Measurements from ENCODE around the gene THAP7. TPM values are rescaled to one million over a fixed set of nuclear protein-coding genes. Genes with fewer than 3 reads are reported as not detected.

The THAP7 gene
- total and polyA plus RNA-seq, 2 of the 4 experiments (the other 2 are of a cell fraction) = 14.2 to 19.8 TPM

DNA sequence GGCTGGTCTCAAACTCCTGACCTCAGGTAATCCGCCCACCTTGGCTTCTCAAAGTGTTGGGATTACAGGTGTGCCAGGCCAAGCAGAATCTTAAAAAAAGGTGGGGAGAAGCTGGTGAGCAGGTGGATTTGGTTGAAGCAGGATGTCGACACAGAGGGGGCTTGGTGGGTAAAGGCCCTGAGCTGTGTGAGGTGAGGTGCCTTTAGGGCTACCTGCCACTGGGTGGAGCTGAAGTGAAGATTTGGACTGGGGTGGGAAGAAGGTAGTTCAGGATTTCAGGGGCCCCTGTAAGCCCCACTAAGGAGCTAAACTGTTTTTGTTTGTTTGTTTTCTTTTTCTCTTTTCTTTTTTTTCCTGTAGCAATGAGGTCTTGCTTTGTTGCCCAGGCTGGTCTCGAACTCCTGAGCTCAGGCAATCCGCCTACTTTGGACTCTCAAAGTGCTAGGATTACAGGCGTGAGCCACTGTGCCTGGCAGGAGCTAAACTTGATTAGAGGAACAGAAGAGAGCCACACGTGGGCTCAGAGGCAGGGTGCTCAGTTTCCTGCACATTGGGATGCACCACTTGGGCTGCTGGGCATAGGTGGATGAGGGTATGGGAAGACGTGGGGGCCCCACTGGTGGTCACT, 19.0 kb upstream of the THAP7 start:
- in situ Hi-C loops (cut with MboI; ENCODE audit: low sequenced_read_pairs) = no loop called here

More for the DNA sequence above, 19.0 kb upstream of the THAP7 start:
- peaks cover 7% of the 10 kb centered on the region for H3K27me3 ChIP-seq (ENCODE audit: control insufficient read depth, insufficient read depth, low read length)
- no peak overlapping the region for H3K4me3 ChIP-seq (ENCODE audit: insufficient read depth, low read depth, low read length)
- no peak overlapping the region for H3K56ac ChIP-seq (ENCODE audit: extremely low read depth, insufficient read depth, low read length)
- no peak overlapping the region for H2AFZ ChIP-seq (replicated peaks; ENCODE audit: low read length, poor library complexity)
- intact Hi-C loops (cut with micrococcal nuclease) (no loop called here), dilution Hi-C loops (cut with HindIII; ENCODE audit: low sequenced_read_pairs, unreplicated experiment) (no loop called here)
- ChIA-PET CTCF (interaction anchor here (0.7 to 1.2 kb wide), 2 partner anchors 18 to 24 kb away, joined by 3 read pairs; no protein-coding TSS in a partner anchor), POLR2A (ENCODE audit: unreplicated experiment) (no interaction called here)
- 80% methylated on average over 1 of the region's 7 CpGs; no CpG with 5 or more reads in 1 of the 2 experiments for WGBS, 2 experiments (ENCODE audit: extremely low coverage in 2 of 2, insufficient read length in 1 of 2)
- H3K9ac ChIP-seq (ENCODE audit: low read depth, low read length) = no peak overlapping the region
- TF ChIP-seq RAD21 (IDR thresholded peaks at IDR 0.05; ENCODE audit: low read length) (peak; percentile 51), SMC3 (IDR thresholded peaks at IDR 0.05; ENCODE audit: low read depth, low read length) (peak; percentile 27; the same call in 1 of the 2 replicates), MAZ (IDR thresholded peaks at IDR 0.05; ENCODE audit: borderline replicate concordance, low read depth, low read length) (no peak), RCOR1 (IDR thresholded peaks at IDR 0.05; ENCODE audit: insufficient replicate concordance, low read length) (no peak)
- TF ChIP-seq, protein P1, sequence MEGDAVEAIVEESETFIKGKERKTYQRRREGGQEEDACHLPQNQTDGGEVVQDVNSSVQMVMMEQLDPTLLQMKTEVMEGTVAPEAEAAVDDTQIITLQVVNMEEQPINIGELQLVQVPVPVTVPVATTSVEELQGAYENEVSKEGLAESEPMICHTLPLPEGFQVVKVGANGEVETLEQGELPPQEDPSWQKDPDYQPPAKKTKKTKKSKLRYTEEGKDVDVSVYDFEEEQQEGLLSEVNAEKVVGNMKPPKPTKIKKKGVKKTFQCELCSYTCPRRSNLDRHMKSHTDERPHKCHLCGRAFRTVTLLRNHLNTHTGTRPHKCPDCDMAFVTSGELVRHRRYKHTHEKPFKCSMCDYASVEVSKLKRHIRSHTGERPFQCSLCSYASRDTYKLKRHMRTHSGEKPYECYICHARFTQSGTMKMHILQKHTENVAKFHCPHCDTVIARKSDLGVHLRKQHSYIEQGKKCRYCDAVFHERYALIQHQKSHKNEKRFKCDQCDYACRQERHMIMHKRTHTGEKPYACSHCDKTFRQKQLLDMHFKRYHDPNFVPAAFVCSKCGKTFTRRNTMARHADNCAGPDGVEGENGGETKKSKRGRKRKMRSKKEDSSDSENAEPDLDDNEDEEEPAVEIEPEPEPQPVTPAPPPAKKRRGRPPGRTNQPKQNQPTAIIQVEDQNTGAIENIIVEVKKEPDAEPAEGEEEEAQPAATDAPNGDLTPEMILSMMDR (conservative IDR thresholded peaks at IDR 0.05; ENCODE audit: low read depth, low read length) = peak; percentile 42
- no peak overlapping the region for H3K18ac ChIP-seq (ENCODE audit: low read depth, low read length)
- no peak overlapping the region for H3K14ac ChIP-seq (replicated peaks; ENCODE audit: low read depth, low read length)
- no peaks in the 10 kb centered on the region for H3K4me1 ChIP-seq (ENCODE audit: control insufficient read depth, insufficient read depth, low read length)
- no peak overlapping the region for H3K4me2 ChIP-seq (ENCODE audit: low read depth, low read length)
- H2BK5ac ChIP-seq (ENCODE audit: low read depth, low read length, poor library complexity, severe bottlenecking) = no peak overlapping the region
- H3K9me3 ChIP-seq (ENCODE audit: control insufficient read depth, insufficient read depth, low read length) = no peaks in the 10 kb centered on the region
- H2BK15ac ChIP-seq (ENCODE audit: low read depth, low read length) = no peak overlapping the region
- H4K20me1 ChIP-seq (ENCODE audit: insufficient read depth, low read length) = no peaks in the 10 kb centered on the region
- no peak overlapping the region for H3K4ac ChIP-seq (ENCODE audit: low read depth, low read length)
- BruUV-seq (replicated peaks) = no TSS peak
- no peak for DNase-seq
- no peak overlapping the region for H2BK120ac ChIP-seq (ENCODE audit: low read depth, low read length)
- H3K9me1 ChIP-seq (ENCODE audit: insufficient read depth, low read length) = no peaks in the 10 kb centered on the region
- H3K27ac ChIP-seq (ENCODE audit: insufficient read depth, low read length) = no peak overlapping the region
- H3K36me3 ChIP-seq (ENCODE audit: control insufficient read depth, insufficient read depth, low read length) = no peaks in the 10 kb centered on the region
- H4K5ac ChIP-seq (ENCODE audit: low read depth, low read length) = no peak overlapping the region
- no peak overlapping the region for H2BK20ac ChIP-seq (ENCODE audit: low read depth, low read length)
- ATAC-seq (ENCODE audit: low read depth) = peak; percentile 54; the same call in 1 of the 2 replicates
- H3K79me1 ChIP-seq (ENCODE audit: low read depth in 1 of 2, low read length in 2 of 2) = no peaks in the 10 kb centered on the region
- H4K8ac ChIP-seq (ENCODE audit: low read depth in 2 of 2, low read length in 2 of 2) = no peak overlapping the region
- H2AK5ac ChIP-seq (ENCODE audit: low read depth, low read length) = no peak overlapping the region
- H3K23ac ChIP-seq (ENCODE audit: low read depth, low read length) = no peak overlapping the region
- H2AK9ac ChIP-seq (replicated peaks; ENCODE audit: low read depth, low read length, poor library complexity) = no peak overlapping the region
- H4K91ac ChIP-seq (ENCODE audit: insufficient read depth, low read depth, low read length) = no peak overlapping the region
